Neuronal stem cell (in vitro differentiated cells): ENCODE data around the gene ANO3.

Experiments used
- DNase-seq: peaks from one replicate; pipeline ENCODE4 v3.0.0-alpha.2; 2013; ENCODE audit warnings: low spot score
- H2AFZ ChIP-seq: one replicate; pipeline ENCODE4 v1.6.1; 2013; ENCODE audit warnings: mild to moderate bottlenecking, low read length, inconsistent platforms
- H2AK5ac ChIP-seq: 2 replicates; pipeline ENCODE4 v1.6.1; 2013; ENCODE audit warnings: low read depth, mild to moderate bottlenecking, inconsistent platforms, low read length, moderate library complexity, mixed read lengths
- H2BK120ac ChIP-seq: 2 replicates; pipeline ENCODE4 v1.6.1; 2013; ENCODE audit warnings: low read depth, mild to moderate bottlenecking, inconsistent platforms, low read length, moderate library complexity, mixed read lengths
- H2BK12ac ChIP-seq: one replicate; pipeline ENCODE4 v1.6.1; 2013; ENCODE audit warnings: low read length, inconsistent platforms
- H2BK15ac ChIP-seq: 2 replicates; pipeline ENCODE4 v1.6.1; 2013; ENCODE audit warnings: mild to moderate bottlenecking, low read length, inconsistent platforms, mixed read lengths
- H2BK5ac ChIP-seq: one replicate; pipeline ENCODE4 v1.6.1; 2013; ENCODE audit warnings: inconsistent platforms, mild to moderate bottlenecking, low read length, moderate library complexity
- H3K14ac ChIP-seq: one replicate; pipeline ENCODE4 v1.6.1; 2013; ENCODE audit warnings: low read length, inconsistent platforms
- H3K18ac ChIP-seq: 2 replicates; pipeline ENCODE4 v1.6.1; 2013; ENCODE audit warnings: low read length, inconsistent platforms
- H3K23ac ChIP-seq: 2 replicates; pipeline ENCODE4 v1.6.1; 2013; ENCODE audit warnings: low read depth, mild to moderate bottlenecking, mixed read lengths, low read length, inconsistent platforms; ENCODE audit not compliant: poor library complexity
- H3K27ac ChIP-seq: replicated peaks from 3 replicates; pipeline ENCODE4 v1.5.1; 2013; ENCODE audit warnings: low read length, inconsistent platforms
- H3K27me3 ChIP-seq, 3 experiments: 2 replicates each; pipeline ENCODE4 v1.6.1; 2013; ENCODE audit warnings: low read length in 3 of 3, mild to moderate bottlenecking in 2 of 3, inconsistent platforms in 1 of 3, low read depth in 1 of 3, mixed read lengths in 1 of 3, moderate library complexity in 1 of 3; ENCODE audit not compliant: control insufficient read depth in 3 of 3, insufficient read depth in 3 of 3
- H3K36me3 ChIP-seq, 2 donors: replicated peaks in 1 of 2; 2 replicates each; pipeline ENCODE4 v1.6.1; 2013; ENCODE audit warnings: low read length in 2 of 2; ENCODE audit not compliant: control insufficient read depth in 2 of 2, insufficient read depth in 2 of 2
- H3K4ac ChIP-seq: 2 replicates; pipeline ENCODE4 v1.6.1; 2013; ENCODE audit warnings: inconsistent platforms, mild to moderate bottlenecking, low read length, moderate library complexity
- H3K4me1 ChIP-seq, 2 donors: 1 replicate in 1 of 2; 2 replicates in 1 of 2; pipeline ENCODE4 v1.6.1; 2013; ENCODE audit warnings: low read length in 2 of 2, low read depth in 1 of 2; ENCODE audit not compliant: control insufficient read depth in 2 of 2, insufficient read depth in 1 of 2
- H3K4me2 ChIP-seq: one replicate; pipeline ENCODE4 v1.6.1; 2013; ENCODE audit warnings: mild to moderate bottlenecking, low read length, inconsistent platforms; ENCODE audit not compliant: insufficient read depth, poor library complexity, severe bottlenecking
- H3K4me3 ChIP-seq, 2 donors: 2 replicates each; pipeline ENCODE4 v1.5.1; 2013; ENCODE audit warnings: low read length in 2 of 2, mild to moderate bottlenecking in 2 of 2, inconsistent platforms in 1 of 2, moderate library complexity in 1 of 2
- H3K79me1 ChIP-seq: one replicate; pipeline ENCODE4 v1.6.1; 2013; ENCODE audit warnings: low read depth, mild to moderate bottlenecking, inconsistent platforms, low read length, moderate library complexity
- H3K9ac ChIP-seq: one replicate; pipeline ENCODE4 v1.6.1; 2013; ENCODE audit warnings: mild to moderate bottlenecking, low read depth, low read length, inconsistent platforms; ENCODE audit not compliant: poor library complexity
- H3K9me3 ChIP-seq, 2 donors: replicated peaks in 1 of 2; 2 replicates each; pipeline versions ENCODE3 to v1.6.1; 2013; ENCODE audit warnings: low read length in 2 of 2, mild to moderate bottlenecking in 2 of 2, inconsistent platforms in 1 of 2, low read depth in 1 of 2, mixed read lengths in 1 of 2, moderate library complexity in 1 of 2; ENCODE audit not compliant: control insufficient read depth in 2 of 2, insufficient read depth in 1 of 2
- H4K8ac ChIP-seq: one replicate; pipeline ENCODE4 v1.6.1; 2013; ENCODE audit warnings: low read depth, mild to moderate bottlenecking, inconsistent platforms, low read length, moderate library complexity
- H4K91ac ChIP-seq: one replicate; pipeline ENCODE4 v1.6.1; 2013; ENCODE audit warnings: low read length, low read depth, mild to moderate bottlenecking, inconsistent platforms; ENCODE audit not compliant: poor library complexity
- WGBS, 2 donors: extraction: QIAGEN DNeasy Blood & Tissue Kit; methylation state at CpG; one replicate each; pipeline ENCODE4 v1.1.7; 2013; ENCODE audit warnings: missing lambda C conversion rate in 2 of 2, mixed read lengths in 1 of 2; ENCODE audit not compliant: insufficient read length in 2 of 2, insufficient replicate concordance in 1 of 2; ENCODE audit errors: extremely low coverage in 2 of 2; 5-methylcytosine and 5-hydroxymethylcytosine counted together

The ANO3 gene

GRCh38 chr11:26665036-26665435 is 333.1 kb downstream of the ANO3 start:
- Histone ChIP-seq H3K23ac (no peak overlapping the region), H3K27me3 (no peaks in the 10 kb centered on the region), H2AK5ac (no peak overlapping the region), H3K27ac (no peak overlapping the region), H3K4ac (no peak overlapping the region), H2BK5ac (no peak overlapping the region), H2BK120ac (no peak overlapping the region), H3K4me1 (no peaks in the 10 kb centered on the region), H3K4me2 (no peak overlapping the region), H2AFZ (no peak overlapping the region), H3K14ac (no peak overlapping the region), H4K8ac (no peak overlapping the region), H3K18ac (no peak overlapping the region), H2BK12ac (no peak overlapping the region), H3K9me3 (no peaks in the 10 kb centered on the region), H3K4me3 (no peak overlapping the region), H3K9ac (no peak overlapping the region), H3K36me3 (no peaks in the 10 kb centered on the region), H3K79me1 (no peaks in the 10 kb centered on the region), H2BK15ac (no peak overlapping the region), H4K91ac (no peak overlapping the region)
- DNase-seq, result no peak
- no CpG with 5 or more reads among the region's 2 CpGs for WGBS, 2 donors

DNA sequence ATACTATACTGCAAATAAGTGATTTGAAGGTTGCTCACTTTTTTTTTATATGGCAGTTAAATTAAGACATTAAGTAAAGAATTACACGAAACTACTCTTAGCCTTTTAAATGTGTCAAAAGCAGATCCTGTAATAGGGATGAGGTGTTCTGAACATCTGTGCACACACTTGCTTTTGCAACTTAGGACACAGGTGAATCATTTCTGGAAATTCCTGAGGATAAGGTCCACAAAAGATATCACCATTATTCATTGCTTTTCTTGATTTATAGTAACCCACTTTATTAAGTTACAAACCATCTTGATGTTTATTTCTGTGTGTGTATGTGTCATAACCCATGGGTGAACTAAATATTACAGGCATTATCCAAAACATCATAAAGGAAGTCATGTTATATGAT is 334.0 kb downstream of the ANO3 start:
- H2AK5ac ChIP-seq, result no peak overlapping the region
- no peak overlapping the region for H2AFZ ChIP-seq
- no peak overlapping the region for H2BK15ac ChIP-seq
- no peak overlapping the region for H3K9ac ChIP-seq
- DNase-seq, result no peak
- H2BK12ac ChIP-seq, result no peak overlapping the region
- H2BK120ac ChIP-seq, result no peak overlapping the region
- H4K8ac ChIP-seq, result no peak overlapping the region
- H3K18ac ChIP-seq, result no peak overlapping the region
- no peak overlapping the region for H4K91ac ChIP-seq
- no peak overlapping the region for H3K4me2 ChIP-seq
- no CpG with 5 or more reads among the region's 1 CpG for WGBS, 2 donors
- peaks cover 0 to 1% of the 10 kb centered on the region in 2 donors for H3K9me3 ChIP-seq
- H3K27ac ChIP-seq, result no peak overlapping the region
- H3K36me3 ChIP-seq, result no peaks in the 10 kb centered on the region
- H3K23ac ChIP-seq, result no peak overlapping the region
- no peaks in the 10 kb centered on the region for H3K79me1 ChIP-seq
- H3K27me3 ChIP-seq, result no peaks in the 10 kb centered on the region
- H2BK5ac ChIP-seq, result no peak overlapping the region
- H3K14ac ChIP-seq, result no peak overlapping the region
- H3K4ac ChIP-seq, result no peak overlapping the region
- H3K4me1 ChIP-seq, result no peaks in the 10 kb centered on the region
- no peak overlapping the region for H3K4me3 ChIP-seq

DNA sequence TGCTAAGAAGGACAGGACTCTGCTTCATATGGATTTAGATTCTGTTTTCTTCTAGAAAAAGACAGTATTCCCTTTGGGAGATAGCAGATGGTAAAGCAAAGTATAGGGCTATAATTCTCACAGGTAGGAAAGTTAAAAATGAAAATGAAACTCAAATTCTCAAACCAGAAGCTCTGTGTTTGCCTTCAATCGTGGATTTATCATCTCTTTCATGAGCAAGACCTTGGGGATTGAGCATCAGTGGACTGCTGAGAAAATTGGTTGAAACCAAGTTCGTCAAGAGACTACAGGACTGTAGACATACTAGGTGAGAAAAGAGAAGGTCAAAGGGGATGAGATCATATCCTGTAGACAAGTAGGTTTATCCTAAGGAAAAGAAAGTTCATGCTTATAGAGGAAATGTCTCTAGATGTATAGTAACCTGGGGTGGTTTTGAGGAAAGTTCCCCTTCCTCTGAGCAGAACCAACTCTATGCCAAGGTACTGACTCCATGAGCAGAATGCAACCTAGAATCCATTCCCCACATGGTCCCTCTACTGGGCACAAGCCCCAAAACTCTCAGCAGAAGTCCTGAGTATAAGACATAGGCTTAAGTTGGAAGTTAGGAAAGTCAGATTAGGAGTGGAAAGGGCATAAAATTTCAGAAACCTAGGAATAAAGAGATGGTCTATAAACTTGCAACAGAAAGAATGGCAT is 343.5 kb downstream of the ANO3 start:
- H3K4me3 ChIP-seq, result no peak overlapping the region
- H3K27me3 ChIP-seq, result no peaks in the 10 kb centered on the region
- H2AFZ ChIP-seq, result no peak overlapping the region
- H3K4ac ChIP-seq, result no peak overlapping the region
- no peak overlapping the region for H2BK12ac ChIP-seq
- H3K18ac ChIP-seq, result no peak overlapping the region
- no peak overlapping the region for H2BK5ac ChIP-seq
- H3K4me2 ChIP-seq, result no peak overlapping the region
- no peak overlapping the region for H3K9ac ChIP-seq
- no peaks in the 10 kb centered on the region for H3K4me1 ChIP-seq
- DNase-seq, result no peak
- no peaks in the 10 kb centered on the region for H3K79me1 ChIP-seq
- no peak overlapping the region for H2BK120ac ChIP-seq
- H4K91ac ChIP-seq, result no peak overlapping the region
- no peak overlapping the region for H4K8ac ChIP-seq
- H3K23ac ChIP-seq, result no peak overlapping the region
- no CpG with 5 or more reads among the region's 2 CpGs for WGBS, 2 donors
- H3K27ac ChIP-seq, result no peak overlapping the region
- no peak overlapping the region for H3K14ac ChIP-seq
- H2AK5ac ChIP-seq, result no peak overlapping the region
- H2BK15ac ChIP-seq, result no peak overlapping the region
- H3K36me3 ChIP-seq, result no peaks in the 10 kb centered on the region
- H3K9me3 ChIP-seq, result peaks cover 0 to 1% of the 10 kb centered on the region in 2 donors

- Histone ChIP-seq H2BK15ac (no peak overlapping the region), H3K9me3 (no peaks in the 10 kb centered on the region), H3K27ac (no peak overlapping the region), H3K79me1 (no peaks in the 10 kb centered on the region), H3K4me1 (no peaks in the 10 kb centered on the region), H3K18ac (no peak overlapping the region), H2BK12ac (no peak overlapping the region), H2AK5ac (no peak overlapping the region), H2AFZ (no peak overlapping the region), H3K4me3 (no peak overlapping the region), H3K36me3 (no peaks in the 10 kb centered on the region), H2BK120ac (no peak overlapping the region), H3K9ac (no peak overlapping the region), H3K23ac (no peak overlapping the region), H4K8ac (no peak overlapping the region), H2BK5ac (no peak overlapping the region), H3K27me3 (peaks cover 0 to 2% (median 0%) of the 10 kb centered on the region in 3 experiments), H3K4me2 (no peak overlapping the region), H3K4ac (no peak overlapping the region), H4K91ac (no peak overlapping the region), H3K14ac (no peak overlapping the region)
- no CpG with 5 or more reads among the region's 2 CpGs for WGBS, 2 donors
- DNase-seq, result no peak
These were observed 344.7 kb downstream of the ANO3 start for GRCh38 chr11:26676641-26677040.
